PC-3 (cell line): Measurements from ENCODE around the gene BCAS4.

Experiments used
- CTCF ChIP-seq: fragments of 300-600 bp; sonication (generic); conservative IDR thresholded peaks from 2 replicates; pipeline ENCODE4 v1.5.1; 2017; ENCODE audit warnings: antibody characterized with exemption, low read depth, mild to moderate bottlenecking, low read length
- EZH2 ChIP-seq: fragments of 300-600 bp; sonication (generic); IDR thresholded peaks from one replicate; pipeline ENCODE4 v1.6.1; 2017; ENCODE audit warnings: antibody characterized with exemption, mild to moderate bottlenecking, low read length; ENCODE audit not compliant: unreplicated experiment

- TF ChIP-seq CTCF, result no peak
- TF ChIP-seq EZH2, result no peak
These were observed 26.5 kb downstream of the BCAS4 start for GRCh38 chr20:50821257-50821921.
